Lower leg skin (tissue), 3 donors: ENCODE data around the gene ETS1.

Experiments
- POLR2A ChIP-seq, 2 donors: fragments of 450-650 bp; IDR thresholded peaks; one replicate each; pipeline ENCODE4 v1.6.1; 2016 to 2017; ENCODE audit warnings: antibody characterized with exemption in 2 of 2, mild to moderate bottlenecking in 1 of 2, moderate library complexity in 1 of 2
- TF ChIP-seq, protein P1 (sequence below), 3 donors: fragments of 450-650 bp; IDR thresholded peaks; one replicate each; pipeline ENCODE4 v1.5.1; 2016; ENCODE audit warnings: antibody characterized with exemption in 3 of 3, mild to moderate bottlenecking in 3 of 3, moderate library complexity in 2 of 3

DNA sequence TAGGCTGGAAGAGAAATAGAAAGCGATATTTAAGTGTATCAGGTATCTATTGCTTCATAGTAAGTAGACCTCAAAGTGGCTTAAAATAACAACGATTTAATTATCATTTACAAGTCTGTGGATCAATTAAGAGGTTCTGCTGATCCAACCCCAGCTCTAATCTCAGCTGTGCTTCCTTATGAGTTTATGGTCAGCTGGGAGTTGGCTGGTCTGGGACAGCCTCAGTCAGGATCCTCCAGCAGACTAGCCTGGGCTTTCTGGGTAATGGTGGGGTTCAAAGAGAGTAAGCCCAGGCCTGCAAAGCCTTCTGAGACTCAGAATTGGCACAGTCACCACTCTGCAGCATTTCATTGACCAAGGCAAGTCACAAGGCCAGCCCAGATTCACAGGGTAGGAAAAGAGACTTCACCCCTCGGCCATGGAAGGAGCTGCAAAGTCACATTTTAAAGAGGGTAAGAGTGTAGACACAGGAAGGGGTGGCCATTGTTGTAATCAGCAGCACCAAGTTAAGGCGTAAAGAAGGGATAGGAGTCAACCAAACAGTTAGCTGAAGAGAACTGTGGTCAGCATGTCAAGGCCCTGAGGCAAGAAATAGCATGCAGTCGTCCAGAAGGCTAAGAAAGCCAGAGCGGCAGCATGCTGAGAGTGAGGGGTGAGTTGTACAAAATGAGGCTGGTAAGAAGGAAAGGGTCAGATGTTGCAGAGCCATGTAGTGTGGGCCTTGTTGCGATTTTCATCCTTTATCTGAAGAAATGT lies 168.2 kb downstream of the ETS1 start:
- TF ChIP-seq, protein P1, sequence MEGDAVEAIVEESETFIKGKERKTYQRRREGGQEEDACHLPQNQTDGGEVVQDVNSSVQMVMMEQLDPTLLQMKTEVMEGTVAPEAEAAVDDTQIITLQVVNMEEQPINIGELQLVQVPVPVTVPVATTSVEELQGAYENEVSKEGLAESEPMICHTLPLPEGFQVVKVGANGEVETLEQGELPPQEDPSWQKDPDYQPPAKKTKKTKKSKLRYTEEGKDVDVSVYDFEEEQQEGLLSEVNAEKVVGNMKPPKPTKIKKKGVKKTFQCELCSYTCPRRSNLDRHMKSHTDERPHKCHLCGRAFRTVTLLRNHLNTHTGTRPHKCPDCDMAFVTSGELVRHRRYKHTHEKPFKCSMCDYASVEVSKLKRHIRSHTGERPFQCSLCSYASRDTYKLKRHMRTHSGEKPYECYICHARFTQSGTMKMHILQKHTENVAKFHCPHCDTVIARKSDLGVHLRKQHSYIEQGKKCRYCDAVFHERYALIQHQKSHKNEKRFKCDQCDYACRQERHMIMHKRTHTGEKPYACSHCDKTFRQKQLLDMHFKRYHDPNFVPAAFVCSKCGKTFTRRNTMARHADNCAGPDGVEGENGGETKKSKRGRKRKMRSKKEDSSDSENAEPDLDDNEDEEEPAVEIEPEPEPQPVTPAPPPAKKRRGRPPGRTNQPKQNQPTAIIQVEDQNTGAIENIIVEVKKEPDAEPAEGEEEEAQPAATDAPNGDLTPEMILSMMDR (IDR thresholded peaks at IDR 0.05): no peak
- TF ChIP-seq POLR2A (IDR thresholded peaks at IDR 0.05): no peak
